GM23338 (cell line): ENCODE results near the gene FOXC2. TPM values are rescaled to one million over a fixed set of nuclear protein-coding genes. Genes with fewer than 3 reads are reported as not detected.
A peak's percentile ranks its signal among the peaks of the same experiment; 100 is the strongest.

Experiments
- ATAC-seq: fragments of 200-7000 bp; cut with Tn5 transposase; 3 replicates; pipeline ENCODE4 v1.9.1; 2020
- DNase-seq: peaks from one replicate; pipeline ENCODE4 v3.0.0-alpha.2; 2015; ENCODE audit warnings: low spot score
- H2AFZ ChIP-seq: fragments of 200-600 bp; sonication (generic); 2 replicates; pipeline ENCODE4 v1.8.0; 2016; ENCODE audit warnings: antibody characterized with exemption, mild to moderate bottlenecking, moderate library complexity
- H3F3A ChIP-seq: fragments of 200-600 bp; sonication (generic); replicated peaks from 2 replicates; pipeline ENCODE4 v1.8.0; 2017; ENCODE audit warnings: antibody characterized with exemption, mixed run types, low read depth
- H3K27ac ChIP-seq: fragments of 200-600 bp; sonication (generic); 2 replicates; pipeline ENCODE4 v1.6.1; 2016; ENCODE audit warnings: low read depth
- H3K27me3 ChIP-seq: fragments of 200-600 bp; sonication (generic); 2 replicates; pipeline ENCODE4 v1.8.0; 2016; ENCODE audit warnings: mild to moderate bottlenecking, mixed run types, moderate library complexity; ENCODE audit not compliant: insufficient read depth
- H3K36me3 ChIP-seq: fragments of 200-600 bp; sonication (generic); 2 replicates; pipeline ENCODE4 v1.8.0; 2016; ENCODE audit warnings: mild to moderate bottlenecking; ENCODE audit not compliant: insufficient read depth
- H3K4me1 ChIP-seq: fragments of 200-600 bp; sonication (generic); 2 replicates; pipeline ENCODE4 v1.8.0; 2016; ENCODE audit warnings: mild to moderate bottlenecking, moderate library complexity; ENCODE audit not compliant: insufficient read depth
- H3K4me2 ChIP-seq: fragments of 200-600 bp; sonication (generic); 2 replicates; pipeline ENCODE4 v1.7.1; 2017; ENCODE audit warnings: mixed run types
- H3K4me3 ChIP-seq: fragments of 200-600 bp; sonication (generic); 2 replicates; pipeline ENCODE4 v1.6.1; 2016; ENCODE audit warnings: mixed run types
- H3K79me2 ChIP-seq: fragments of 200-600 bp; sonication (generic); replicated peaks from 2 replicates; pipeline ENCODE4 v1.8.0; 2017; ENCODE audit warnings: mild to moderate bottlenecking; ENCODE audit not compliant: insufficient read depth
- H3K9me2 ChIP-seq: fragments of 200-600 bp; sonication (generic); 2 replicates; pipeline ENCODE4 v1.8.0; 2017; ENCODE audit not compliant: insufficient read depth
- H4K20me1 ChIP-seq: fragments of 200-600 bp; sonication (generic); replicated peaks from 2 replicates; pipeline ENCODE4 v1.8.0; 2017; ENCODE audit warnings: mild to moderate bottlenecking; ENCODE audit not compliant: insufficient read depth
- H3K27ac Mint-ChIP-seq: 2 replicates; pipeline ENCODE4 v1.8.0; 2020; ENCODE audit warnings: inconsistent platforms, mild to moderate bottlenecking, moderate library complexity, mixed read lengths
- H3K27me3 Mint-ChIP-seq: 3 replicates; pipeline ENCODE4 v1.8.0; 2022; ENCODE audit warnings: low read depth, mild to moderate bottlenecking, moderate library complexity, mixed read lengths, inconsistent platforms; ENCODE audit not compliant: insufficient read depth, poor library complexity
- H3K36me3 Mint-ChIP-seq: 3 replicates; pipeline ENCODE4 v1.8.0; 2021; ENCODE audit warnings: low read depth, mild to moderate bottlenecking, inconsistent platforms, moderate library complexity, mixed read lengths
- H3K4me1 Mint-ChIP-seq: 3 replicates; pipeline ENCODE4 v1.8.0; 2020; ENCODE audit warnings: mild to moderate bottlenecking, inconsistent platforms, mixed read lengths
- H3K4me3 Mint-ChIP-seq: 3 replicates; pipeline ENCODE4 v1.8.0; 2021; ENCODE audit warnings: moderate library complexity, mild to moderate bottlenecking, inconsistent platforms, mixed read lengths
- H3K9me3 Mint-ChIP-seq: 3 replicates; pipeline ENCODE4 v1.8.0; 2020; ENCODE audit warnings: moderate library complexity, mild to moderate bottlenecking, inconsistent platforms, mixed read lengths
- CREB1 ChIP-seq: fragments of 250-450 bp; sonication (Bioruptor Pico); IDR thresholded peaks from 2 replicates; pipeline ENCODE4 v1.5.0; 2020; ENCODE audit warnings: low read depth, mild to moderate bottlenecking, moderate library complexity
- CTCF ChIP-seq, 2 experiments: fragments of 200-600 bp in 1 of 2; sonication (generic) in 1 of 2; conservative IDR thresholded peaks; 2 replicates each; pipeline versions ENCODE4 v1.5.1 to v1.6.1; 2016 to 2017; ENCODE audit warnings: antibody characterized with exemption in 2 of 2, low read depth in 2 of 2, mild to moderate bottlenecking in 2 of 2, moderate library complexity in 1 of 2
- EZH2phosphoT487 ChIP-seq: fragments of 200-600 bp; sonication (generic); IDR thresholded peaks from one replicate; pipeline ENCODE4 v1.8.1; 2018; ENCODE audit warnings: antibody characterized with exemption; ENCODE audit not compliant: unreplicated experiment
- JUNB ChIP-seq: IDR thresholded peaks from one replicate; pipeline ENCODE4 v1.6.1; 2016; ENCODE audit warnings: antibody characterized with exemption; ENCODE audit not compliant: unreplicated experiment
- NANOG ChIP-seq: IDR thresholded peaks from 2 replicates; pipeline ENCODE4 v1.6.1; 2016; ENCODE audit warnings: antibody characterized with exemption, borderline replicate concordance
- polyA plus RNA-seq: library from polyadenylated mRNA; unstranded; fragments of >200 nt; fragmentation: Nextera tagmentation; extraction: Ambion mirVana; gene quantifications from 2 replicates; pipeline ENCODE4 v1.2.1, GENCODE V29; 2016
- total RNA-seq: library from RNA; depleted of rRNA; stranded (reverse); fragments of >200 nt; shearing (Covaris generic); gene quantifications from 2 replicates; pipeline ENCODE4 v1.2.3, GENCODE V29; 2014
- TF ChIP-seq, protein P1 (sequence below): IDR thresholded peaks from 2 replicates; pipeline ENCODE4 v1.6.1; 2016; ENCODE audit warnings: antibody characterized with exemption
- TF ChIP-seq, protein P2 (sequence below): fragments of 250-450 bp; sonication (Bioruptor Pico); IDR thresholded peaks from 2 replicates; pipeline ENCODE4 v1.5.0; 2020; ENCODE audit warnings: mild to moderate bottlenecking, moderate library complexity

The FOXC2 gene
- total and polyA plus RNA-seq, 2 experiments from 2014 or later, result 0.16 TPM; not detected in 1

DNA sequence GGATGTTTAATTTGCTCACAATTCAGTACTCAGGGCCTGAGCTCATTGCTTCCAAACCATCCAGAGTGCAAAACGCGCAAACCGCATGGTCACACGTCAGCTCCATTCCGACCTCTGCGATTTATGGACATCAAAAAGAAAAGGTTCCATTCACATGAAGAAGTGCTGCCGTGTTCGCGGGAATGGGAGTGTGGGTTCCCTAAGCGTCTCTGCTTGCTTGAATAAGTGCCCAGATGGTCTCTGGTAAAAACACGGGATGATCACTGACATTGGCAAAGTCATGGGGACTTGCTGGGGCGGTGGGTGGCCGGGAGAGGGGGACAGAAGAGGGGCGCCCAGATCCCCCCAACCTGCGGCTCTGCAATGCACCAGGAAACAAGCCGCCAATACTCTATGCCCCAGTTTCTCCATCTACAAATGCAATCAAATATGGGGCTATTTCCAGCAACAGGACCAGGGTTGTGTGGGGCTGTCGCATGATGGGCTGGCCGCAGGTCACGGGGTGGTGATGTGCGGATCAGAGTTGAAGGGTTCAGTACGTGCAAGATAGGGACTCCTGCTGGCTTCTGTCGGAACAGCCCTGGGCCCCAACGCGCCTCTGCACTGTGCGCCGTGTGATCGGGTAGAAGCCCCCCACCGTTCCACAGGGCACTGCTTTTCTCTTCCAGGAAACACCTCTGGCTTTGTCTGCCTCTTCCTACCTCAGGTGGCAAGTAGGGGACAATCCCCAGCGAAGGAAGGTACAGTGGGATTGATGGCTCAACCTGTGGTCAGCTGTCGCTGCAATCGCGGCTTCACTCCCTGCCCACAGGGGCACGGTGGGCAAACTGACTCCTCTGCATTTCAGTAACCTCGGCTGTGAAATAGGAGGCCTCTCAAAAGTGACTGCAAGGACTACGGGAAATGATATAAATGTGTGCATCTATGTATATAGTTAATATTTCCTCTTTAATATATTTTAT, 45.1 kb upstream of the FOXC2 start:
- Histone ChIP-seq H3K79me2 (no peaks in the 10 kb centered on the region), H3K4me1 (peaks cover 1% of the 10 kb centered on the region; the same call in 1 of the 2 replicates), H2AFZ (no peak overlapping the region), H3K9me2 (no peaks in the 10 kb centered on the region), H3K27me3 (peaks cover 33% of the 10 kb centered on the region), H3K4me2 (no peak overlapping the region), H4K20me1 (no peaks in the 10 kb centered on the region), H3K4me3 (no peak overlapping the region), H3K27ac (no peak overlapping the region), H3K36me3 (no peaks in the 10 kb centered on the region), H3F3A (no peaks in the 10 kb centered on the region)
- peak; percentile 12; the same call in 2 of the 3 replicates for ATAC-seq
- peaks cover 5% of the 10 kb centered on the region for H3K4me1 Mint-ChIP-seq
- H3K4me3 Mint-ChIP-seq, result no peak overlapping the region
- no peak for DNase-seq
- H3K36me3 Mint-ChIP-seq, result no peaks in the 10 kb centered on the region
- peak; percentile 21 to 22 for TF ChIP-seq CTCF (conservative IDR thresholded peaks at IDR 0.05; ENCODE audit: low read depth in 2 of 2)
- TF ChIP-seq, protein P1, sequence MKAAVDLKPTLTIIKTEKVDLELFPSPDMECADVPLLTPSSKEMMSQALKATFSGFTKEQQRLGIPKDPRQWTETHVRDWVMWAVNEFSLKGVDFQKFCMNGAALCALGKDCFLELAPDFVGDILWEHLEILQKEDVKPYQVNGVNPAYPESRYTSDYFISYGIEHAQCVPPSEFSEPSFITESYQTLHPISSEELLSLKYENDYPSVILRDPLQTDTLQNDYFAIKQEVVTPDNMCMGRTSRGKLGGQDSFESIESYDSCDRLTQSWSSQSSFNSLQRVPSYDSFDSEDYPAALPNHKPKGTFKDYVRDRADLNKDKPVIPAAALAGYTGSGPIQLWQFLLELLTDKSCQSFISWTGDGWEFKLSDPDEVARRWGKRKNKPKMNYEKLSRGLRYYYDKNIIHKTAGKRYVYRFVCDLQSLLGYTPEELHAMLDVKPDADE, result no peak
- H3K27ac Mint-ChIP-seq, result no peak overlapping the region
- peaks cover 7% of the 10 kb centered on the region; the same call in 2 of the 3 replicates for H3K9me3 Mint-ChIP-seq
- peaks cover 47% of the 10 kb centered on the region for H3K27me3 Mint-ChIP-seq

DNA sequence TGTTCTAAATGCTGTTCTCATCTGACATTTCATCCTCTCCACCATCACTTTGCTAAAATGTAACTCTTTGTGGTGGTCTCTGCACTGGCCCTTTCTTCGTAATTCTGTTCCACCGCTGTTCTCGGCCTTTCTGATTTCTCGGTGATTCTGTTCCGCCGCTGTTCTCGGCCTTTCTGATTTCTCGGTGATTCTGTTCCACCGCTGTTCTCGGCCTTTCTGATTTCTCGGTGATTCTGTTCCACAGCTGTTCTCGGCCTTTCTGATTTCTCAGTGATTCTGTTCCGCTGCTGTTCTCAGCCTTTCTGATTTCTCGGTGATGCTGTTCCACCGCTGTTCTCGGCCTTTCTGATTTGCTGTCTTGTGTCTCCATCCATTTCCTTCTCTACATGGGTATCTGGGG, 44.0 kb upstream of the FOXC2 start:
- no peaks in the 10 kb centered on the region for H4K20me1 ChIP-seq
- no peaks in the 10 kb centered on the region for H3K4me1 ChIP-seq
- no peaks in the 10 kb centered on the region for H3F3A ChIP-seq
- peaks cover 22% of the 10 kb centered on the region for H3K27me3 ChIP-seq
- Mint-ChIP-seq H3K4me1 (no peaks in the 10 kb centered on the region; the same call in 2 of the 3 replicates), H3K4me3 (no peak overlapping the region), H3K36me3 (no peaks in the 10 kb centered on the region), H3K9me3 (peaks cover 14% of the 10 kb centered on the region; the same call in 2 of the 3 replicates), H3K27ac (no peak overlapping the region), H3K27me3 (peaks cover 41% of the 10 kb centered on the region)
- no peak overlapping the region for H2AFZ ChIP-seq
- no peaks in the 10 kb centered on the region for H3K79me2 ChIP-seq
- no peak overlapping the region for H3K27ac ChIP-seq
- no peaks in the 10 kb centered on the region for H3K36me3 ChIP-seq
- no peak for DNase-seq
- ATAC-seq, result no peak
- H3K9me2 ChIP-seq, result no peaks in the 10 kb centered on the region
- H3K4me3 ChIP-seq, result no peak overlapping the region
- H3K4me2 ChIP-seq, result no peak overlapping the region
- TF ChIP-seq EZH2phosphoT487, result no peak
- TF ChIP-seq CREB1 (CRISPR knock-in tag), result no peak
- TF ChIP-seq NANOG, result no peak
- TF ChIP-seq, protein P2, sequence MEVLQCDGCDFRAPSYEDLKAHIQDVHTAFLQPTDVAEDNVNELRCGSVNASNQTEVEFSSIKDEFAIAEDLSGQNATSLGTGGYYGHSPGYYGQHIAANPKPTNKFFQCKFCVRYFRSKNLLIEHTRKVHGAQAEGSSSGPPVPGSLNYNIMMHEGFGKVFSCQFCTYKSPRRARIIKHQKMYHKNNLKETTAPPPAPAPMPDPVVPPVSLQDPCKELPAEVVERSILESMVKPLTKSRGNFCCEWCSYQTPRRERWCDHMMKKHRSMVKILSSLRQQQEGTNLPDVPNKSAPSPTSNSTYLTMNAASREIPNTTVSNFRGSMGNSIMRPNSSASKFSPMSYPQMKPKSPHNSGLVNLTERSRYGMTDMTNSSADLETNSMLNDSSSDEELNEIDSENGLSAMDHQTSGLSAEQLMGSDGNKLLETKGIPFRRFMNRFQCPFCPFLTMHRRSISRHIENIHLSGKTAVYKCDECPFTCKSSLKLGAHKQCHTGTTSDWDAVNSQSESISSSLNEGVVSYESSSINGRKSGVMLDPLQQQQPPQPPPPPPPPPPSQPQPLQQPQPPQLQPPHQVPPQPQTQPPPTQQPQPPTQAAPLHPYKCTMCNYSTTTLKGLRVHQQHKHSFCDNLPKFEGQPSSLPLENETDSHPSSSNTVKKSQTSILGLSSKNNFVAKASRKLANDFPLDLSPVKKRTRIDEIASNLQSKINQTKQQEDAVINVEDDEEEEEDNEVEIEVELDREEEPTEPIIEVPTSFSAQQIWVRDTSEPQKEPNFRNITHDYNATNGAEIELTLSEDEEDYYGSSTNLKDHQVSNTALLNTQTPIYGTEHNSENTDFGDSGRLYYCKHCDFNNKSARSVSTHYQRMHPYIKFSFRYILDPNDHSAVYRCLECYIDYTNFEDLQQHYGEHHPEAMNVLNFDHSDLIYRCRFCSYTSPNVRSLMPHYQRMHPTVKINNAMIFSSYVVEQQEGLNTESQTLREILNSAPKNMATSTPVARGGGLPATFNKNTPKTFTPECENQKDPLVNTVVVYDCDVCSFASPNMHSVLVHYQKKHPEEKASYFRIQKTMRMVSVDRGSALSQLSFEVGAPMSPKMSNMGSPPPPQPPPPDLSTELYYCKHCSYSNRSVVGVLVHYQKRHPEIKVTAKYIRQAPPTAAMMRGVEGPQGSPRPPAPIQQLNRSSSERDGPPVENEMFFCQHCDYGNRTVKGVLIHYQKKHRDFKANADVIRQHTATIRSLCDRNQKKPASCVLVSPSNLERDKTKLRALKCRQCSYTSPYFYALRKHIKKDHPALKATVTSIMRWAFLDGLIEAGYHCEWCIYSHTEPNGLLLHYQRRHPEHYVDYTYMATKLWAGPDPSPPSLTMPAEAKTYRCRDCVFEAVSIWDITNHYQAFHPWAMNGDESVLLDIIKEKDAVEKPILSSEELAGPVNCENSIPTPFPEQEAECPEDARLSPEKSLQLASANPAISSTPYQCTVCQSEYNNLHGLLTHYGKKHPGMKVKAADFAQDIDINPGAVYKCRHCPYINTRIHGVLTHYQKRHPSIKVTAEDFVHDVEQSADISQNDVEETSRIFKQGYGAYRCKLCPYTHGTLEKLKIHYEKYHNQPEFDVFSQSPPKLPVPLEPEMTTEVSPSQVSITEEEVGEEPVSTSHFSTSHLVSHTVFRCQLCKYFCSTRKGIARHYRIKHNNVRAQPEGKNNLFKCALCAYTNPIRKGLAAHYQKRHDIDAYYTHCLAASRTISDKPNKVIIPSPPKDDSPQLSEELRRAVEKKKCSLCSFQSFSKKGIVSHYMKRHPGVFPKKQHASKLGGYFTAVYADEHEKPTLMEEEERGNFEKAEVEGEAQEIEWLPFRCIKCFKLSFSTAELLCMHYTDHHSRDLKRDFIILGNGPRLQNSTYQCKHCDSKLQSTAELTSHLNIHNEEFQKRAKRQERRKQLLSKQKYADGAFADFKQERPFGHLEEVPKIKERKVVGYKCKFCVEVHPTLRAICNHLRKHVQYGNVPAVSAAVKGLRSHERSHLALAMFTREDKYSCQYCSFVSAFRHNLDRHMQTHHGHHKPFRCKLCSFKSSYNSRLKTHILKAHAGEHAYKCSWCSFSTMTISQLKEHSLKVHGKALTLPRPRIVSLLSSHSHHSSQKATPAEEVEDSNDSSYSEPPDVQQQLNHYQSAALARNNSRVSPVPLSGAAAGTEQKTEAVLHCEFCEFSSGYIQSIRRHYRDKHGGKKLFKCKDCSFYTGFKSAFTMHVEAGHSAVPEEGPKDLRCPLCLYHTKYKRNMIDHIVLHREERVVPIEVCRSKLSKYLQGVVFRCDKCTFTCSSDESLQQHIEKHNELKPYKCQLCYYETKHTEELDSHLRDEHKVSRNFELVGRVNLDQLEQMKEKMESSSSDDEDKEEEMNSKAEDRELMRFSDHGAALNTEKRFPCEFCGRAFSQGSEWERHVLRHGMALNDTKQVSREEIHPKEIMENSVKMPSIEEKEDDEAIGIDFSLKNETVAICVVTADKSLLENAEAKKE, result no peak
- no peak for TF ChIP-seq JUNB
